ENCODE measurements around the gene PIK3C2G.

DNA sequence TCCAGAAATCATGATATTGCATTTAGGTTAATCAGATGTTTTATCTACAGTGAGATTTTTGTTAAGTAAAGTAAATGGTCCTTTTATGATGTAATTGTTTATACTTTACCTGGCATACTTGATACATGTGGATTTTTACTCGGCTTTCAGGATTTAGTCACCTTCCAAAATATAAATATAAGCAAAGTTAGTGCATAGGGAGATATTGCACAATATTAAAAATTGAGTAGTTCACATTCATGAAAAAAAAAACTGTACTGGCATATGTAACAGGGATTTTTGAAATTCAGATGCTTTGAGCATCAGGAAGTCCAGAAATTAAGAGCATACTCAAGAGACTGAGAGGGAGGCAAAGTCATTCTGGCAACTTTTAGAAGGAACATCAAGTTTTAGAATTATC is 303.0 kb downstream of the PIK3C2G start:
- TF ChIP-seq EZH2 (IDR thresholded peaks at IDR 0.05; ENCODE audit: borderline replicate concordance, low read depth, low read length, severe bottlenecking): no peak
- TF ChIP-seq, protein P1, sequence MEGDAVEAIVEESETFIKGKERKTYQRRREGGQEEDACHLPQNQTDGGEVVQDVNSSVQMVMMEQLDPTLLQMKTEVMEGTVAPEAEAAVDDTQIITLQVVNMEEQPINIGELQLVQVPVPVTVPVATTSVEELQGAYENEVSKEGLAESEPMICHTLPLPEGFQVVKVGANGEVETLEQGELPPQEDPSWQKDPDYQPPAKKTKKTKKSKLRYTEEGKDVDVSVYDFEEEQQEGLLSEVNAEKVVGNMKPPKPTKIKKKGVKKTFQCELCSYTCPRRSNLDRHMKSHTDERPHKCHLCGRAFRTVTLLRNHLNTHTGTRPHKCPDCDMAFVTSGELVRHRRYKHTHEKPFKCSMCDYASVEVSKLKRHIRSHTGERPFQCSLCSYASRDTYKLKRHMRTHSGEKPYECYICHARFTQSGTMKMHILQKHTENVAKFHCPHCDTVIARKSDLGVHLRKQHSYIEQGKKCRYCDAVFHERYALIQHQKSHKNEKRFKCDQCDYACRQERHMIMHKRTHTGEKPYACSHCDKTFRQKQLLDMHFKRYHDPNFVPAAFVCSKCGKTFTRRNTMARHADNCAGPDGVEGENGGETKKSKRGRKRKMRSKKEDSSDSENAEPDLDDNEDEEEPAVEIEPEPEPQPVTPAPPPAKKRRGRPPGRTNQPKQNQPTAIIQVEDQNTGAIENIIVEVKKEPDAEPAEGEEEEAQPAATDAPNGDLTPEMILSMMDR (IDR thresholded peaks at IDR 0.05; ENCODE audit: borderline replicate concordance, extremely low read depth, low read length, poor library complexity, severe bottlenecking): no peak

All from DND-41 (cell line).